ENCODE results near the gene CTPS1. TPM values are rescaled to one million over a fixed set of nuclear protein-coding genes. Genes with fewer than 3 reads are reported as not detected.

Gene CTPS1
- total RNA-seq, 1 experiment from 2014 or later: 73.4 TPM

- H3K4me1 Mint-ChIP-seq: peaks cover 4% of the 10 kb centered on the region
- POLR2A ChIA-PET: no interaction called here
- no peak for ATAC-seq
These were observed 40.0 kb upstream of the CTPS1 start for GRCh38 chr1:40939320-40940059.

GRCh38 chr1:40944326-40944725, 35.2 kb upstream of the CTPS1 start:
- H3K36me3 Mint-ChIP-seq: no peaks in the 10 kb centered on the region
- ChIA-PET POLR2A (no interaction called here), CTCF (interaction anchor here (1.1 to 3.4 kb wide), 5 partner anchors 8 to 91 kb away, joined by 3 to 18 read pairs (median 7); partner anchors contain the start of gene CITED4)
- no peaks in the 10 kb centered on the region; the same call in 1 of the 2 replicates for H3K27me3 Mint-ChIP-seq (ENCODE audit: low read depth)
- H3K27ac Mint-ChIP-seq: no peak overlapping the region
- H3K4me1 Mint-ChIP-seq: peaks cover 10% of the 10 kb centered on the region
- H3K4me3 Mint-ChIP-seq: no peak overlapping the region
- DNase-seq (ENCODE audit: low spot score) (no peak), ATAC-seq (no peak)
- H3K9me3 Mint-ChIP-seq: no peaks in the 10 kb centered on the region
- TF ChIP-seq AR (CRISPR knock-in tag; IDR thresholded peaks at IDR 0.05) (no peak), STAT6 (CRISPR knock-in tag; conservative IDR thresholded peaks at IDR 0.05; ENCODE audit: low read depth) (no peak), MAX (CRISPR knock-in tag; IDR thresholded peaks at IDR 0.05) (no peak), TCF7 (CRISPR knock-in tag; IDR thresholded peaks at IDR 0.05; ENCODE audit: low read depth) (no peak), PRRX2 (CRISPR knock-in tag; IDR thresholded peaks at IDR 0.05) (no peak), NFATC4 (CRISPR knock-in tag; IDR thresholded peaks at IDR 0.05) (no peak), CTCF (IDR thresholded peaks at IDR 0.05) (no peak), USF1 (CRISPR knock-in tag; IDR thresholded peaks at IDR 0.05) (no peak), ZNF416 (CRISPR knock-in tag; IDR thresholded peaks at IDR 0.05) (no peak), CREB1 (CRISPR knock-in tag; IDR thresholded peaks at IDR 0.05) (no peak), ZNF232 (CRISPR knock-in tag; IDR thresholded peaks at IDR 0.05) (no peak), E2F5 (CRISPR knock-in tag; IDR thresholded peaks at IDR 0.05) (no peak), JAZF1 (CRISPR knock-in tag; IDR thresholded peaks at IDR 0.05) (no peak), CDX4 (CRISPR knock-in tag; IDR thresholded peaks at IDR 0.05; ENCODE audit: borderline replicate concordance) (no peak), ZNF317 (CRISPR knock-in tag; IDR thresholded peaks at IDR 0.05; ENCODE audit: borderline replicate concordance, low read depth) (no peak), TEAD1 (CRISPR knock-in tag; IDR thresholded peaks at IDR 0.05) (no peak), ETV6 (CRISPR knock-in tag; IDR thresholded peaks at IDR 0.05) (no peak)
- TF ChIP-seq, protein P1, sequence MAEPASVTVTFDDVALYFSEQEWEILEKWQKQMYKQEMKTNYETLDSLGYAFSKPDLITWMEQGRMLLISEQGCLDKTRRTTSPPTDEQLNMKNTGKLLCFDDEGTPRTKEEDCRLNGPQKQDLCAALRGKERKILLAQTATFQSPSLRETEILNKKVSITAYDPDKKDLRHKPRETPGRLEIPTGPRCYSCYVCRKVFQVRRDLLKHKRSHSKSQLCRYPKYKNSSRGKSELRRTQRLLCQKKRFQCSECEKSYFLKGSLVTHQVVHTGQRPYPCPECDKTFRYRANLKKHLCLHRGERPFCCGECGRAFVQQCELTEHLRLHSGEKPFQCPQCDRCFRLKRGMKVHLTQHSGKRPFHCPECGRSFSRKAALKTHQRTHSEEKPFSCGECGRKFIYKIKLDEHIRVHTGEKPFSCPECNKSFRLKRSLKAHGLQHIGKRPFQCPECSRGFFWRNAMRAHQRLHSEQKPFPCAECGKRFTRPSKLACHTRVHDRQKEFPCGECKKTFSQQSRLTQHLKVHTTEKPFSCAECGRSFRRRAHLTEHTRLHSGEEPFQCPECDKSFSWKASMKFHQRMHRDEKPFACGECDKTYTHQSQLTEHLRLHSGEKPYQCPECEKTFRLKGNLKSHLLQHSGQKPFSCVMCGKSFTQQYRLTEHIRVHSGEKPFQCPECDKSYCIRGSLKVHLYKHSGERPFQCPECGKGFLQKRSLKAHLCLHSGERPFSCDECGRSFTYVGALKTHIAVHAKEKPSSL (CRISPR knock-in tag; conservative IDR thresholded peaks at IDR 0.05): no peak

More at GRCh38 chr1:40939320-40940059, 40.0 kb upstream of the CTPS1 start:
- H3K9me3 Mint-ChIP-seq: no peaks in the 10 kb centered on the region
- H3K36me3 Mint-ChIP-seq: no peaks in the 10 kb centered on the region
- DNase-seq (ENCODE audit: low spot score): no peak
- peak; percentile 94 for TF ChIP-seq GABPB1 (CRISPR knock-in tag; IDR thresholded peaks at IDR 0.05)
- TF ChIP-seq, protein P2, sequence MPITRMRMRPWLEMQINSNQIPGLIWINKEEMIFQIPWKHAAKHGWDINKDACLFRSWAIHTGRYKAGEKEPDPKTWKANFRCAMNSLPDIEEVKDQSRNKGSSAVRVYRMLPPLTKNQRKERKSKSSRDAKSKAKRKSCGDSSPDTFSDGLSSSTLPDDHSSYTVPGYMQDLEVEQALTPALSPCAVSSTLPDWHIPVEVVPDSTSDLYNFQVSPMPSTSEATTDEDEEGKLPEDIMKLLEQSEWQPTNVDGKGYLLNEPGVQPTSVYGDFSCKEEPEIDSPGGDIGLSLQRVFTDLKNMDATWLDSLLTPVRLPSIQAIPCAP (CRISPR knock-in tag; IDR thresholded peaks at IDR 0.05): no peak
- H3K4me3 Mint-ChIP-seq: no peak overlapping the region
- H3K27me3 Mint-ChIP-seq (ENCODE audit: low read depth): no peaks in the 10 kb centered on the region; the same call in 1 of the 2 replicates
- CTCF ChIA-PET: interaction anchor here (1.0 to 7.1 kb wide), 4 partner anchors 10 to 77 kb away, joined by 4 to 70 read pairs (median 6); partner anchors contain the start of gene CITED4
- no peak overlapping the region for H3K27ac Mint-ChIP-seq
